Measurements from ENCODE around the gene LRRIQ1. TPM values are rescaled to one million over a fixed set of nuclear protein-coding genes. Genes with fewer than 3 reads are reported as not detected.

LRRIQ1 gene
- 0.85 TPM in 1 of 2 replicates, not detected in the other for total RNA-seq

GRCh38 chr12:85036234-85036707, at the start of gene LRRIQ1, which contains the start of gene TSPAN19:
LRRIQ1 (plus strand) TSS chr12:85036351; CDS start chr12:85038177, 1,826 bp downstream.
TSPAN19 (minus strand) TSS chr12:85036277; CDS start chr12:85029946, 6,331 bp downstream.

DNA sequence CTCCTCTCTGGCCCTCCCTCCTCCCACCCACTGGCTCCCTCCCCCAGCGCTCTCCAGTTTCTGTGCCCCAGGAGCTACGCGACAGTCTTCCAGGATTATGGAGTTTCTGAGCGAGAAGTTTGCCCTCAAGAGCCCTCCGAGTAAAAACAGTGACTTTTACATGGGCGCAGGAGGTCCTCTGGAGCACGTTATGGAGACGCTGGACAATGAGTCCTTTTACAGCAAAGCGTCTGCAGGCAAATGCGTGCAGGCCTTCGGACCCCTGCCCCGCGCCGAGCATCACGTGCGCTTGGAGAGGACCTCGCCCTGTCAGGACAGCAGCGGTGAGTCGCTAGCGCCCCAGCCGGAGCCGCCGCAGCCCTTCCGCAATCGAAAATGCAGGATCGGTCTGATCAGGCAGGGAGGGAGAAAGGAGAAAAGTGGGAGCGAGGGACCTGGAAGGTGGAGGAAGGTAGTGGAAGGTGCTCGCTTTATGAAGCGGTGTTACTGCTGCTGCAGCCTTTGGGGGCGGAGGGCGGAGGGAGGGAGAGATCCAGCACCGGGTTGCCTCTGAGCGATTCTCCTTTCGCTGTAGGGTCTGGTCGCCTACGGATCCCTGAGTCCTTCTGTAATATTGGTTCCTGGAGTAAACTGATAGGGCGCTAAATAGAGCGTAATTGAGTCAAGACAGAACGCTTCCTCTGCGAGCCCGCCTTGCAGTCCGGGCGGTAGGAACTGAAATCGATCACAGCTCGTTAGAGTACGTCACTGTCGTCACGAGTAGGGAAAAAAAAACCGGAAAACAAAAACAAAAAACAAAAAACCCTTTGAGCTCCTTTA, 244.2 kb downstream of the LRRIQ1 start, which contains the start of gene ALX1:
Gene ALX1 (plus strand): TSS at position 56 of the 819 bp plus-strand sequence. CDS start 42 bp downstream, at position 98.

Other genes starting within 250 kb of the LRRIQ1 start
- 2.1 and 11.5 TPM in 2 replicates for gene SLC6A15, start 123.6 kb upstream of the LRRIQ1 start, total RNA-seq
- gene TSPAN19, start 74 bp upstream of the LRRIQ1 start, total RNA-seq, result not detected in 2 replicates
- 0.12 and 6.1 TPM in 2 replicates for gene ALX1, start 243.9 kb downstream of the LRRIQ1 start, total RNA-seq

Measured in pericardium fibroblast (primary cell).